HG03139 (cell line): ENCODE results near the gene TNFSF11.
A peak's percentile ranks its signal among the peaks of the same experiment; 100 is the strongest.
"Not testable (repeated sequence)": the region's sequence is repeated elsewhere in the genome, so short reads cannot be mapped to it uniquely, and the experiment has no call there.

Experiments
- ATAC-seq: cut with Tn5 transposase; IDR thresholded peaks from one replicate; pipeline ENCODE4 v1.9.1; 2021; ENCODE audit not compliant: unreplicated experiment

TNFSF11 gene

GRCh38 chr13:42559573-42560218, 14.3 kb upstream of the TNFSF11 start:
- ATAC-seq: not testable (repeated sequence)

- not testable (repeated sequence) for ATAC-seq
These were observed 13.6 kb upstream of the TNFSF11 start for GRCh38 chr13:42560320-42560719.

GRCh38 chr13:42561752-42562467, 12.0 kb upstream of the TNFSF11 start:
- ATAC-seq: no peak

- no peak for ATAC-seq
These were observed 6.0 kb upstream of the TNFSF11 start for GRCh38 chr13:42567906-42568305.

GRCh38 chr13:42569576-42570344, 4.2 kb upstream of the TNFSF11 start:
- no peak for ATAC-seq

GRCh38 chr13:42571895-42572294, 2.1 kb upstream of the TNFSF11 start:
- no peak for ATAC-seq

- ATAC-seq: peak; percentile 53
These were observed 721 bp downstream of the TNFSF11 start for GRCh38 chr13:42574435-42575311.

GRCh38 chr13:42575938-42576337, 2.0 kb downstream of the TNFSF11 start:
- ATAC-seq: no peak

- ATAC-seq: no peak
These were observed 3.6 kb downstream of the TNFSF11 start for GRCh38 chr13:42577538-42577937.

- no peak for ATAC-seq
These were observed 6.7 kb downstream of the TNFSF11 start for GRCh38 chr13:42580644-42581043.

- ATAC-seq: no peak
These were observed 7.5 kb downstream of the TNFSF11 start for GRCh38 chr13:42581427-42581826.

GRCh38 chr13:42591602-42592001, 17.6 kb downstream of the TNFSF11 start:
- no peak for ATAC-seq

GRCh38 chr13:42592915-42593900, 19.3 kb downstream of the TNFSF11 start:
- no peak for ATAC-seq

- ATAC-seq: no peak
These were observed 20.7 kb downstream of the TNFSF11 start for GRCh38 chr13:42594481-42595252.

GRCh38 chr13:42595253-42595571, 21.3 kb downstream of the TNFSF11 start:
- ATAC-seq: no peak

- ATAC-seq: no peak
These were observed 23.6 kb downstream of the TNFSF11 start for GRCh38 chr13:42597505-42597904.

GRCh38 chr13:42600943-42601342, 27.0 kb downstream of the TNFSF11 start:
- ATAC-seq: no peak

GRCh38 chr13:42602906-42603305, 29.0 kb downstream of the TNFSF11 start:
- ATAC-seq: peak; percentile 86

- ATAC-seq: no peak
These were observed 29.6 kb downstream of the TNFSF11 start for GRCh38 chr13:42603571-42603970.
